Nephron progenitor cell (in vitro differentiated cells): ENCODE data around the gene SLC6A19.

Experiments used
- DNase-seq: peaks from one replicate; pipeline ENCODE4 v3.0.0; 2021
- H3K27ac Mint-ChIP-seq: 2 replicates; pipeline ENCODE4 v1.8.0; 2021; ENCODE audit warnings: mild to moderate bottlenecking, moderate library complexity, mixed read lengths
- H3K27me3 Mint-ChIP-seq: 2 replicates; pipeline ENCODE4 v1.8.0; 2021; ENCODE audit warnings: mild to moderate bottlenecking, low read depth, mixed read lengths; ENCODE audit not compliant: poor library complexity
- H3K36me3 Mint-ChIP-seq: 2 replicates; pipeline ENCODE4 v1.8.0; 2021; ENCODE audit warnings: low read depth, mixed read lengths
- H3K4me1 Mint-ChIP-seq: 2 replicates; pipeline ENCODE4 v1.8.0; 2021; ENCODE audit warnings: mixed read lengths
- H3K4me3 Mint-ChIP-seq: 2 replicates; pipeline ENCODE4 v1.8.0; 2021; ENCODE audit warnings: mild to moderate bottlenecking, moderate library complexity, mixed read lengths
- H3K9me3 Mint-ChIP-seq: 2 replicates; pipeline ENCODE4 v1.8.0; 2021; ENCODE audit warnings: mild to moderate bottlenecking, moderate library complexity, mixed read lengths
- CTCF ChIP-seq: fragments of 200-600 bp; sonication (generic); IDR thresholded peaks from 2 replicates; pipeline ENCODE4 v1.5.0; 2021; ENCODE audit warnings: antibody characterized with exemption

The SLC6A19 gene

GRCh38 chr5:1209896-1210776 is 8.7 kb downstream of the SLC6A19 start:
- Mint-ChIP-seq H3K4me1 (peaks cover 28% of the 10 kb centered on the region), H3K36me3 (no peaks in the 10 kb centered on the region), H3K27ac (no peak overlapping the region), H3K27me3 (peaks cover 22% of the 10 kb centered on the region), H3K9me3 (no peaks in the 10 kb centered on the region), H3K4me3 (no peak overlapping the region)
- DNase-seq, result no peak
- TF ChIP-seq CTCF, result no peak

GRCh38 chr5:1210832-1211251 is 9.4 kb downstream of the SLC6A19 start:
- H3K27ac Mint-ChIP-seq, result no peak overlapping the region
- peaks cover 3% of the 10 kb centered on the region for H3K9me3 Mint-ChIP-seq
- no peak for TF ChIP-seq CTCF
- no peak for DNase-seq
- peaks cover 26% of the 10 kb centered on the region for H3K4me1 Mint-ChIP-seq
- H3K36me3 Mint-ChIP-seq, result no peaks in the 10 kb centered on the region
- H3K27me3 Mint-ChIP-seq, result peaks cover 15% of the 10 kb centered on the region
- no peak overlapping the region for H3K4me3 Mint-ChIP-seq

- no peak overlapping the region for H3K27ac Mint-ChIP-seq
- DNase-seq, result no peak
- H3K36me3 Mint-ChIP-seq, result no peaks in the 10 kb centered on the region
- H3K9me3 Mint-ChIP-seq, result peaks cover 4% of the 10 kb centered on the region
- H3K4me1 Mint-ChIP-seq, result peaks cover 20% of the 10 kb centered on the region
- TF ChIP-seq CTCF, result no peak
- H3K27me3 Mint-ChIP-seq, result peaks cover 8% of the 10 kb centered on the region
- no peak overlapping the region for H3K4me3 Mint-ChIP-seq
These were observed 10.3 kb downstream of the SLC6A19 start for GRCh38 chr5:1211701-1212100.

GRCh38 chr5:1212271-1212670 is 10.9 kb downstream of the SLC6A19 start:
- TF ChIP-seq CTCF, result no peak
- no peak overlapping the region for H3K27ac Mint-ChIP-seq
- peaks cover 9% of the 10 kb centered on the region for H3K27me3 Mint-ChIP-seq
- peaks cover 7% of the 10 kb centered on the region for H3K9me3 Mint-ChIP-seq
- no peak overlapping the region for H3K4me3 Mint-ChIP-seq
- no peak for DNase-seq
- H3K4me1 Mint-ChIP-seq, result peaks cover 20% of the 10 kb centered on the region
- H3K36me3 Mint-ChIP-seq, result no peaks in the 10 kb centered on the region

GRCh38 chr5:1212881-1213280 is 11.5 kb downstream of the SLC6A19 start:
- DNase-seq, result no peak
- peaks cover 6% of the 10 kb centered on the region for H3K27me3 Mint-ChIP-seq
- H3K36me3 Mint-ChIP-seq, result no peaks in the 10 kb centered on the region
- TF ChIP-seq CTCF, result no peak
- no peak overlapping the region for H3K4me3 Mint-ChIP-seq
- peaks cover 7% of the 10 kb centered on the region for H3K9me3 Mint-ChIP-seq
- peaks cover 16% of the 10 kb centered on the region for H3K4me1 Mint-ChIP-seq
- no peak overlapping the region for H3K27ac Mint-ChIP-seq
